ENCODE measurements around the gene NEK11.

Gene NEK11

GRCh38 chr3:131277836-131278497 lies 251.3 kb downstream of the NEK11 start:
- Histone ChIP-seq H3K4me3 (ENCODE audit: severe bottlenecking) (no peak overlapping the region), H3K36me3 (ENCODE audit: low read depth) (no peaks in the 10 kb centered on the region), H3K4me1 (ENCODE audit: insufficient read depth, poor library complexity, severe bottlenecking) (no peaks in the 10 kb centered on the region), H3K27ac (ENCODE audit: poor library complexity, severe bottlenecking) (no peak overlapping the region), H3K9me3 (ENCODE audit: severe bottlenecking) (no peaks in the 10 kb centered on the region), H3K27me3 (ENCODE audit: insufficient read depth, poor library complexity, severe bottlenecking) (no peaks in the 10 kb centered on the region)
- DNase-seq (ENCODE audit: low spot score) (no peak), ATAC-seq (ENCODE audit: low read depth) (no peak)
- TF ChIP-seq, protein P1, sequence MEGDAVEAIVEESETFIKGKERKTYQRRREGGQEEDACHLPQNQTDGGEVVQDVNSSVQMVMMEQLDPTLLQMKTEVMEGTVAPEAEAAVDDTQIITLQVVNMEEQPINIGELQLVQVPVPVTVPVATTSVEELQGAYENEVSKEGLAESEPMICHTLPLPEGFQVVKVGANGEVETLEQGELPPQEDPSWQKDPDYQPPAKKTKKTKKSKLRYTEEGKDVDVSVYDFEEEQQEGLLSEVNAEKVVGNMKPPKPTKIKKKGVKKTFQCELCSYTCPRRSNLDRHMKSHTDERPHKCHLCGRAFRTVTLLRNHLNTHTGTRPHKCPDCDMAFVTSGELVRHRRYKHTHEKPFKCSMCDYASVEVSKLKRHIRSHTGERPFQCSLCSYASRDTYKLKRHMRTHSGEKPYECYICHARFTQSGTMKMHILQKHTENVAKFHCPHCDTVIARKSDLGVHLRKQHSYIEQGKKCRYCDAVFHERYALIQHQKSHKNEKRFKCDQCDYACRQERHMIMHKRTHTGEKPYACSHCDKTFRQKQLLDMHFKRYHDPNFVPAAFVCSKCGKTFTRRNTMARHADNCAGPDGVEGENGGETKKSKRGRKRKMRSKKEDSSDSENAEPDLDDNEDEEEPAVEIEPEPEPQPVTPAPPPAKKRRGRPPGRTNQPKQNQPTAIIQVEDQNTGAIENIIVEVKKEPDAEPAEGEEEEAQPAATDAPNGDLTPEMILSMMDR (IDR thresholded peaks at IDR 0.05; ENCODE audit: poor library complexity, severe bottlenecking): no peak

DNA sequence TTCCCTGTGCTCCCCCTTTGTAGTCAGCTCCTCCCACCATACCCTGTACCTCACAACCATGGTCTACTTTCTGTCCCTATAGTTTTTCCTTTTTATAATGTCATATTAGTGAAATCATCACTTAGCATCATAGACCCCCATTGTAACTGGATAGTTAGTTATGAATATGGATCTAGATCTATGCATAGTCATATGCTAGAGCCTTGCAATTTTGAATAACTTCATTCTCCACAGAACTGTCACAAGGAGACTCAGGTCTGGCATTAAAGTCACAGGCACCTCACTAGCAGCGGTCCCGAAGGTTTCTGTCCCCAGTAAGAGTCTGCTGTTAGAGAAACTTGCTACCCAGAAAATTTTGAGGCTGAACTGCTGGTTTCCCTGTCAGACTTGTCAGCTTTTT lies 252.9 kb downstream of the NEK11 start:
- no peak overlapping the region for H3K27ac ChIP-seq (ENCODE audit: poor library complexity, severe bottlenecking)
- H3K4me1 ChIP-seq (ENCODE audit: insufficient read depth, poor library complexity, severe bottlenecking): no peaks in the 10 kb centered on the region
- TF ChIP-seq, protein P1 (IDR thresholded peaks at IDR 0.05; ENCODE audit: poor library complexity, severe bottlenecking): no peak
- H3K4me3 ChIP-seq (ENCODE audit: severe bottlenecking): no peak overlapping the region
- no peak for ATAC-seq (ENCODE audit: low read depth)
- DNase-seq (ENCODE audit: low spot score): no peak
- no peaks in the 10 kb centered on the region for H3K9me3 ChIP-seq (ENCODE audit: severe bottlenecking)
- no peaks in the 10 kb centered on the region for H3K27me3 ChIP-seq (ENCODE audit: insufficient read depth, poor library complexity, severe bottlenecking)
- no peaks in the 10 kb centered on the region for H3K36me3 ChIP-seq (ENCODE audit: low read depth)

- Histone ChIP-seq H3K4me3 (ENCODE audit: severe bottlenecking) (no peak overlapping the region), H3K9me3 (ENCODE audit: severe bottlenecking) (no peaks in the 10 kb centered on the region), H3K36me3 (ENCODE audit: low read depth) (no peaks in the 10 kb centered on the region), H3K27me3 (ENCODE audit: insufficient read depth, poor library complexity, severe bottlenecking) (no peaks in the 10 kb centered on the region), H3K4me1 (ENCODE audit: insufficient read depth, poor library complexity, severe bottlenecking) (no peaks in the 10 kb centered on the region), H3K27ac (ENCODE audit: poor library complexity, severe bottlenecking) (no peak overlapping the region)
- ATAC-seq (ENCODE audit: low read depth) (no peak), DNase-seq (ENCODE audit: low spot score) (no peak)
- TF ChIP-seq, protein P1 (IDR thresholded peaks at IDR 0.05; ENCODE audit: poor library complexity, severe bottlenecking): no peak
Measured at GRCh38 chr3:131282379-131282778, 255.7 kb downstream of the NEK11 start.

- no peak for DNase-seq (ENCODE audit: low spot score)
- Histone ChIP-seq H3K27me3 (ENCODE audit: insufficient read depth, poor library complexity, severe bottlenecking) (no peaks in the 10 kb centered on the region), H3K27ac (ENCODE audit: poor library complexity, severe bottlenecking) (no peak overlapping the region), H3K36me3 (ENCODE audit: low read depth) (no peaks in the 10 kb centered on the region), H3K4me1 (ENCODE audit: insufficient read depth, poor library complexity, severe bottlenecking) (no peaks in the 10 kb centered on the region), H3K9me3 (ENCODE audit: severe bottlenecking) (no peaks in the 10 kb centered on the region), H3K4me3 (ENCODE audit: severe bottlenecking) (no peak overlapping the region)
- no peak for ATAC-seq (ENCODE audit: low read depth)
- TF ChIP-seq, protein P1 (IDR thresholded peaks at IDR 0.05; ENCODE audit: poor library complexity, severe bottlenecking): no peak
Measured at GRCh38 chr3:131282967-131283366, 256.3 kb downstream of the NEK11 start.

- ATAC-seq (ENCODE audit: low read depth) (no peak), DNase-seq (ENCODE audit: low spot score) (no peak)
- H3K4me1 ChIP-seq (ENCODE audit: insufficient read depth, poor library complexity, severe bottlenecking): no peaks in the 10 kb centered on the region
- H3K36me3 ChIP-seq (ENCODE audit: low read depth): no peaks in the 10 kb centered on the region
- no peak overlapping the region for H3K4me3 ChIP-seq (ENCODE audit: severe bottlenecking)
- no peaks in the 10 kb centered on the region for H3K9me3 ChIP-seq (ENCODE audit: severe bottlenecking)
- TF ChIP-seq, protein P1 (IDR thresholded peaks at IDR 0.05; ENCODE audit: poor library complexity, severe bottlenecking): no peak
- H3K27ac ChIP-seq (ENCODE audit: poor library complexity, severe bottlenecking): no peak overlapping the region
- H3K27me3 ChIP-seq (ENCODE audit: insufficient read depth, poor library complexity, severe bottlenecking): no peaks in the 10 kb centered on the region
Measured at GRCh38 chr3:131283862-131284261, 257.2 kb downstream of the NEK11 start.

Data from RWPE2 (cell line).